ENCODE data around the gene CST5.
"Not testable (repeated sequence)": the region's sequence is repeated elsewhere in the genome, so short reads cannot be mapped to it uniquely, and the experiment has no call there.

CST5 gene

DNA sequence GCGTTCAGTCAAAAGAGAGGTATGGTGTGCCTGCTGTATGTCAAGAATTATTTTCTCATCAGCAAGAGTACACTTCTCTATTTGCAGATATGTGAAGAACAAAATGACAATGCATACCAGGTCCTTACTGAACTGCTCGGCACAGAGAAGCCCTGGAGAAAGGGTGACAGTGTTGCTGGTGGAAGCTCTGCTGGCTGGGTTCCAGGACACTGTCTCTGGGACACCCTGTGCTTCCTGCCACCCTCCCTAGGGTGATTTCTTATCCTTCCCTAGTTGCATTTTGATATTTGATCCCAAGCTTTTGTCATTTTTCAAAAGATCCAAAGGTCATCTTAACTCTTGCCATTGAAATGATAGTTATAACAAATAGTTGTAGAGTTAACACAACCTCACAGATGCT, 8.3 kb upstream of the CST5 start:
- no peak overlapping the region for H3K27ac ChIP-seq (ENCODE audit: low read depth, low read length)
- H3K9me3 ChIP-seq (ENCODE audit: control insufficient read depth, insufficient read depth, low read depth, low read length), result no peaks in the 10 kb centered on the region; the same call in 1 of the 2 replicates
- no peak overlapping the region for H3K4me3 ChIP-seq (ENCODE audit: low read depth, low read length)
- no peaks in the 10 kb centered on the region for H3K36me3 ChIP-seq (ENCODE audit: control insufficient read depth, insufficient read depth, low read length)
- no peaks in the 10 kb centered on the region for H3K4me1 ChIP-seq (ENCODE audit: control insufficient read depth, insufficient read depth, low read length)
- no peak overlapping the region for H3K9ac ChIP-seq (ENCODE audit: low read length)
- H3K27me3 ChIP-seq (ENCODE audit: control insufficient read depth, insufficient read depth, low read length), result no peaks in the 10 kb centered on the region

- no peak overlapping the region for H3K9ac ChIP-seq (ENCODE audit: low read length)
- no peaks in the 10 kb centered on the region for H3K27me3 ChIP-seq (ENCODE audit: control insufficient read depth, insufficient read depth, low read length)
- no peak overlapping the region for H3K27ac ChIP-seq (ENCODE audit: low read depth, low read length)
- no peaks in the 10 kb centered on the region for H3K36me3 ChIP-seq (ENCODE audit: control insufficient read depth, insufficient read depth, low read length)
- no peak overlapping the region for H3K4me3 ChIP-seq (ENCODE audit: low read depth, low read length)
- H3K9me3 ChIP-seq (ENCODE audit: control insufficient read depth, insufficient read depth, low read depth, low read length), result no peaks in the 10 kb centered on the region
- H3K4me1 ChIP-seq (ENCODE audit: control insufficient read depth, insufficient read depth, low read length), result peaks cover 2% of the 10 kb centered on the region; the same call in 1 of the 2 replicates
Observed at GRCh38 chr20:23884771-23885162, 5.2 kb upstream of the CST5 start.

- no peaks in the 10 kb centered on the region for H3K27me3 ChIP-seq (ENCODE audit: control insufficient read depth, insufficient read depth, low read length)
Observed at GRCh38 chr20:23884136-23884770, 4.7 kb upstream of the CST5 start.

GRCh38 chr20:23881371-23881770, 1.8 kb upstream of the CST5 start:
- Histone ChIP-seq H3K36me3 (ENCODE audit: control insufficient read depth, insufficient read depth, low read length) (no peaks in the 10 kb centered on the region), H3K9ac (ENCODE audit: low read length) (no peak overlapping the region), H3K9me3 (ENCODE audit: control insufficient read depth, insufficient read depth, low read depth, low read length) (no peaks in the 10 kb centered on the region), H3K27me3 (ENCODE audit: control insufficient read depth, insufficient read depth, low read length) (no peaks in the 10 kb centered on the region), H3K27ac (ENCODE audit: low read depth, low read length) (no peak overlapping the region), H3K4me1 (ENCODE audit: control insufficient read depth, insufficient read depth, low read length) (peaks cover 7% of the 10 kb centered on the region; the same call in 1 of the 2 replicates), H3K4me3 (ENCODE audit: low read depth, low read length) (no peak overlapping the region)

More at GRCh38 chr20:23884136-23884770, 4.7 kb upstream of the CST5 start:
- Histone ChIP-seq H3K36me3 (ENCODE audit: control insufficient read depth, insufficient read depth, low read length) (no peaks in the 10 kb centered on the region), H3K4me3 (ENCODE audit: low read depth, low read length) (no peak overlapping the region), H3K27ac (ENCODE audit: low read depth, low read length) (no peak overlapping the region), H3K9ac (ENCODE audit: low read length) (no peak overlapping the region), H3K9me3 (ENCODE audit: control insufficient read depth, insufficient read depth, low read depth, low read length) (no peaks in the 10 kb centered on the region), H3K4me1 (ENCODE audit: control insufficient read depth, insufficient read depth, low read length) (peaks cover 3% of the 10 kb centered on the region; the same call in 1 of the 2 replicates)

DNA sequence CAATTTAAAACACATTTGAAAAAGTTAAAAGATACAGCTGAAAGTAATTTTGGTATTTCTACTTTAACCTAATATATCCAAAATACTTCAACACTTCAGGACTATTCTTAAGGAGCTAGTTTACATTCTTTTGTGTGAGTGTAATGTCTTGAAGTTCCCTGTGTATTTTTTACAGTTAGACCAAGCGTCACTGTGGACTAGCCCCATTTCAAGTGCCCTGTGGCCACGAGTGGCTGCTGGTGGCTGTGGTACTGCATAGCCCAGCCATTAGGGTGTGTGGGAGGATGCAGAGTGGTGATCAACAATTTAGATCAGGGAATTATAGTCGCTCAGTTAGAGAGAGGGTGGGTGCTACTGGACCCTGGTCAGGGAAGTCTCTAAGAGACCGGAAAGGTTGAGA, 869 bp upstream of the CST5 start:
- Histone ChIP-seq H3K27ac (ENCODE audit: low read depth, low read length) (no peak overlapping the region), H3K4me1 (ENCODE audit: control insufficient read depth, insufficient read depth, low read length) (peaks cover 7% of the 10 kb centered on the region; the same call in 1 of the 2 replicates), H3K36me3 (ENCODE audit: control insufficient read depth, insufficient read depth, low read length) (no peaks in the 10 kb centered on the region), H3K9me3 (ENCODE audit: control insufficient read depth, insufficient read depth, low read depth, low read length) (no peaks in the 10 kb centered on the region), H3K4me3 (ENCODE audit: low read depth, low read length) (no peak overlapping the region), H3K9ac (ENCODE audit: low read length) (no peak overlapping the region), H3K27me3 (ENCODE audit: control insufficient read depth, insufficient read depth, low read length) (no peaks in the 10 kb centered on the region)

DNA sequence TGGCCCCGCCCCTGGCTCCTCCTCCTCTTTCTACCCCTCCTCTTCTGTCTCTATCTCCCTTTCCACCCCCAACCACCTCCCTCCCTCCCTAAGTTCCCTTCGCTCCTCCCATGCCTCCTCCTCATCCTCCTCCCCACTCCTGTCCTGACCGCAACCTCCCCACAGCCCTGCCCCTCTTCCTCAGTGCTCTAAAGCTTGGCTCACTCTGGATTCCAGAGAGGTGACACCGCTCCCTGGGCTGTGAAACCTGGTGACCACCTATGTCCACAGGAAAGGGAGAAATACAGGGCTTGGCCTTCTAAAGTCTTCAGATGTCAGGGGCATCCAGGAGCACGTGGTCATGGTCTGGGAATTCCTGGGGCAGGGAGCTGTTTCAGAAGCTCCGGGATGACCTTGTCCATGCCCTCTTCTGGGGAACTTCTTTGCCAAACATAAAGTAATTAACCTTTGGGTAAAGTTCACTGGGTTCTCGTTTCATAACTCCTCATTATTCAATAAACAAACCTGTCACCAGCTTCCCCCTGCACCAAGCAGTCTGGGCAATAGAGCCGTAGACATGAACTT, 345 bp upstream of the CST5 start:
- Histone ChIP-seq H3K9ac (ENCODE audit: low read length) (no peak overlapping the region), H3K9me3 (ENCODE audit: control insufficient read depth, insufficient read depth, low read depth, low read length) (no peaks in the 10 kb centered on the region), H3K4me1 (ENCODE audit: control insufficient read depth, insufficient read depth, low read length) (peaks cover 7% of the 10 kb centered on the region; the same call in 1 of the 2 replicates), H3K27me3 (ENCODE audit: control insufficient read depth, insufficient read depth, low read length) (no peaks in the 10 kb centered on the region), H3K36me3 (ENCODE audit: control insufficient read depth, insufficient read depth, low read length) (no peaks in the 10 kb centered on the region), H3K27ac (ENCODE audit: low read depth, low read length) (no peak overlapping the region), H3K4me3 (ENCODE audit: low read depth, low read length) (no peak overlapping the region)

DNA sequence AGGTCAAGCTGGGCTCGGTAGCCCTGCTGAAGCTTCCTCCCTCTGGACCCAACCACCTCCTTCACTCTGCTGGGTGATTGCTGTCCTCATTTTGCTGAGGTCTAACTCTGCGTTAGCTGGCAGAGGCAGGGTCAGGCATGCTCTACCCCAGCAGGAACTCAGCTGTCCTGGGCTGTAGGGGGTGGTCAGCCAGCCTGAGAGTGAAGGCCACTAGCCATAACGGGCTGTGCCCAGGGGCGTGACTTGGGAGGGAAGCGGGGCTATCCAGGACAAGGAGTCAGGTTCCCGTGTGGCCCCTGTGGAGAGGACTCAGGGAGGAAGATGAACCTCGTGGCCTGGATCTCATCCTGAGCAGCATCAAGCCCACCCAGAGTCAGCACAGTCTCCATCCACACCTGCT, 761 bp downstream of the CST5 start:
- H3K27ac ChIP-seq (ENCODE audit: low read depth, low read length), result no peak overlapping the region
- no peaks in the 10 kb centered on the region for H3K36me3 ChIP-seq (ENCODE audit: control insufficient read depth, insufficient read depth, low read length)
- H3K4me3 ChIP-seq (ENCODE audit: low read depth, low read length), result no peak overlapping the region
- peaks cover 7% of the 10 kb centered on the region; the same call in 1 of the 2 replicates for H3K4me1 ChIP-seq (ENCODE audit: control insufficient read depth, insufficient read depth, low read length)
- no peaks in the 10 kb centered on the region for H3K27me3 ChIP-seq (ENCODE audit: control insufficient read depth, insufficient read depth, low read length)
- no peaks in the 10 kb centered on the region for H3K9me3 ChIP-seq (ENCODE audit: control insufficient read depth, insufficient read depth, low read depth, low read length)
- H3K9ac ChIP-seq (ENCODE audit: low read length), result no peak overlapping the region

- H3K4me1 ChIP-seq (ENCODE audit: control insufficient read depth, insufficient read depth, low read length); H3K27me3 ChIP-seq (ENCODE audit: control insufficient read depth, insufficient read depth, low read length); H3K36me3 ChIP-seq (ENCODE audit: control insufficient read depth, insufficient read depth, low read length); H3K9me3 ChIP-seq (ENCODE audit: control insufficient read depth, insufficient read depth, low read depth, low read length); H3K27ac ChIP-seq (ENCODE audit: low read depth, low read length); H3K9ac ChIP-seq (ENCODE audit: low read length); H3K4me3 ChIP-seq (ENCODE audit: low read depth, low read length): not testable (repeated sequence)
Observed at GRCh38 chr20:23878016-23878542, 1.5 kb downstream of the CST5 start.

DNA sequence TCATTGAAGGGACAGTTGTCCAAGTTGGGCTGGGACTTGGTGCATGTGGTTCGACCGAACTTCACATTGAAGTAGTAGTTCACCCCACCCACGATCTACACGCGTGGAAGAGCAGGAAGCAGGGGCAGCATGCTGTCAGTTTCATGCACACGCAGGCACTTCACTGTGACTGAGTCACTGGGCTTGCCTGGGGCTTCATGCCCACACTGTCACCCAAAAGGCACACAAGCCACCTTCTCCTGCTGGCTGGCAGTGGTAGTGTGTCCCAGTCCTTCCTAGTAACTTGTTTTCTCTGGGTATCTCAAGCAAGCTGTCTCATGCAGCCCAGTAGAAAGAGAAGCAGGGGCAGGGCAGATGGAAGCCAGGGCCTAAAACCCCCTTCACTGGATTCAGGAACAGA, 2.0 kb downstream of the CST5 start:
- Histone ChIP-seq H3K36me3 (ENCODE audit: control insufficient read depth, insufficient read depth, low read length) (no peaks in the 10 kb centered on the region), H3K27ac (ENCODE audit: low read depth, low read length) (no peak overlapping the region), H3K9me3 (ENCODE audit: control insufficient read depth, insufficient read depth, low read depth, low read length) (no peaks in the 10 kb centered on the region), H3K27me3 (ENCODE audit: control insufficient read depth, insufficient read depth, low read length) (no peaks in the 10 kb centered on the region), H3K4me1 (ENCODE audit: control insufficient read depth, insufficient read depth, low read length) (peaks cover 7% of the 10 kb centered on the region; the same call in 1 of the 2 replicates), H3K9ac (ENCODE audit: low read length) (no peak overlapping the region), H3K4me3 (ENCODE audit: low read depth, low read length) (no peak overlapping the region)

GRCh38 chr20:23875606-23876237, 3.8 kb downstream of the CST5 start:
- Histone ChIP-seq H3K4me1 (ENCODE audit: control insufficient read depth, insufficient read depth, low read length) (peaks cover 16% of the 10 kb centered on the region), H3K27me3 (ENCODE audit: control insufficient read depth, insufficient read depth, low read length) (no peaks in the 10 kb centered on the region), H3K4me3 (ENCODE audit: low read depth, low read length) (no peak overlapping the region), H3K27ac (ENCODE audit: low read depth, low read length) (no peak overlapping the region), H3K9me3 (ENCODE audit: control insufficient read depth, insufficient read depth, low read depth, low read length) (peaks cover 3% of the 10 kb centered on the region; the same call in 1 of the 2 replicates), H3K36me3 (ENCODE audit: control insufficient read depth, insufficient read depth, low read length) (no peaks in the 10 kb centered on the region), H3K9ac (ENCODE audit: low read length) (no peak overlapping the region)

- H3K9ac ChIP-seq (ENCODE audit: low read length), result no peak overlapping the region
- H3K27me3 ChIP-seq (ENCODE audit: control insufficient read depth, insufficient read depth, low read length), result no peaks in the 10 kb centered on the region
- peaks cover 24% of the 10 kb centered on the region for H3K4me1 ChIP-seq (ENCODE audit: control insufficient read depth, insufficient read depth, low read length)
- no peak overlapping the region for H3K27ac ChIP-seq (ENCODE audit: low read depth, low read length)
- no peaks in the 10 kb centered on the region for H3K36me3 ChIP-seq (ENCODE audit: control insufficient read depth, insufficient read depth, low read length)
- peaks cover 3% of the 10 kb centered on the region; the same call in 1 of the 2 replicates for H3K9me3 ChIP-seq (ENCODE audit: control insufficient read depth, insufficient read depth, low read depth, low read length)
- H3K4me3 ChIP-seq (ENCODE audit: low read depth, low read length), result no peak overlapping the region
Observed at GRCh38 chr20:23874747-23875146, 4.8 kb downstream of the CST5 start.
